ENCODE results near the gene RPTOR.

The RPTOR gene

DNA sequence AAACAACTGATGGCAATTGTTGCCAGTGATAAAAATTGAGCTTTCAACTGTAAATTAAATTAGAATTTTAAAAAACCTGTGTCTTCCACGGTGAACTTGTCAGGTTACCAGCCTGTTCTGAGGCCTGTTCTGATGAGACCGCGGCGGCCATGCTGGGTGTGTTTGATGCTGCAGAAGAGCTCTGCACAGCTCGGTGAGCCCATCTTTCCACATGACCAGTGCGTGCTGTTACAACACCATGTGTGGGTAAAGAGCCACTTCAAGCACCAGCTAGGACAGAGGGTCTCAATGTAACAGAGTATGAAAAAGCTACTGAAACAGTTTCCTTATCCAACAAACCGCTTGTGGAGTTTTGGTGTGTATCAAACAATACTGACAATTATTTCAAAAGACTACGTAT, 48.5 kb downstream of the RPTOR start:
- no peak for DNase-seq (ENCODE audit: low read depth)

DNA sequence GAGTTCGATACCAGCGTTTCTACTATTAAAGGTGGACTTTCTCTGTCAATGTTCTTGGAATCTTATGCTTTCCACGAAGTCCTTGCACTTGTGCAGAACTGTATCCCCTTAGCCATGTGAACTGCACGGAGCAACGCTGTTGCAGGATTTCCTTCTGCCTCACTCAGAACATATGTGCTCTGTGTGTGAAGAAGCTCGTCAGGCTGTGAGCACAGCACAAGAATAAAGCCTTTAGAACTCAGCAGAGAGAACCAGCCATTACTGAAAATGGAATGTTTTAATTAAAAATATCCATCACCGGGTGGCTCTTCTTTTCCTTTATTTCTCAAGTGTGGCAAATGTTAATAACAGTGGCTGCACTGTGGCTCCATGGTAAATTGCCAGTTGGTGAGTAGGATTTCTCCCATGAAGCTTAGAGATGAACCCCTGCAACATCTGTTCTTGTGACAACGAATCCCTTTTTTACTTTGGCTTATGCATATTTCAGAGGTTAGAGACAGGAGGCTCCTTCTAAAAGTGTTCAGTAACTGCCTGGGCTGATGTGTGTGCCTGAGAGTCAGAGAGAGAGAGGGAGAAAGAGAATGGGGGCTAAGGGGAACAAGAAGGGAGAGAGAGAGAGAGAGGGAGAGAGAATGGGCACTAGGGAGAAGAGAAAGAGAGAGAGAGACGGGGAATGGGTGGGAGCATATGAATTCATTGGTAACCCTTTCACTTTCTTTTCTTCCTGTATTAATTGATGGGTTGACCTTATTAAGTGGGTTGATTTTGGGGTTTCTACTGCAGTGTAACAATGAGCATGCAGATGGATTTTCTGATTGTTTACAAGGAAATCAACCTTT, 50.0 kb downstream of the RPTOR start:
- DNase-seq (ENCODE audit: low read depth), result no peak

DNA sequence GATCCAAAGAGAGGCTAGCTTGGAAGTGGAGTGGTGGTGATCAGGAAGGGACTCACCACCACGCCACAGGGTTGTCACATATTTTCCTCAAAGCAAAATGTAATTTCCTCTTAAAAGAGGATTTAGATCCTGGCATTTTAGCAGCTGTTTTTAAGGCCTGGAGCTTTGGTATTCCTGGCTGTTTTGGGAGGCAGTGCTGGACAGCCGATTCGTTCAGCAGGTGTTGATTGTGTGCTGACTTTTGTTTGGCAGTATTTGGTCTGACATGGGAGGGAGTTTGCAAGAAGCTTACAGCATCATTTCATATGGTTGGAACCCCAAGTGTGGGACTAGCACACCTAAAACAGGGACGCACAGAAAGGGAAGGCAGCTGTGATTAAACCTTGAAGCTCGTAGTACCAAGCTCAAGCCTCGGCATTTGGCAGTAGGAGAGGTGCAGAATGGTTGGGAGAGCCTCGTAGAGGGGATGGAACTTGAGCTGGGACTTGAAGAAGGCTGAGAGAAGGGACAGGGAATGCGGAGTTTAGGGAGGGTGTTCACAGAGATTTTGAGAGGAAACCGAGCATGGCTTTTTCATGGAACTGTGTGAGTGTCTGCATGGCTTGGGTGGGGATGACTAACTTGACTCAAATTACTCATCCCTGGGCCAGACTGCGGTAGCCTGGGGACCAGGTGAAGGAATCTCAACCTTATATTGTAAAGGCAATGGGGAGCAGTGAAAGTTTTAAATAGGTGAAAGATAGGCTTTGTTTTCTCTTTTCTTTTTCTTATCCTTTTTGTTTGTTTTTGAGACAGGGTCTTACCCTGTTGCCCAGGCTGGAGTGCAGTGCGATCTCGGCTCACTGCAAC, 52.3 kb downstream of the RPTOR start:
- no peak for DNase-seq (ENCODE audit: low read depth)

DNA sequence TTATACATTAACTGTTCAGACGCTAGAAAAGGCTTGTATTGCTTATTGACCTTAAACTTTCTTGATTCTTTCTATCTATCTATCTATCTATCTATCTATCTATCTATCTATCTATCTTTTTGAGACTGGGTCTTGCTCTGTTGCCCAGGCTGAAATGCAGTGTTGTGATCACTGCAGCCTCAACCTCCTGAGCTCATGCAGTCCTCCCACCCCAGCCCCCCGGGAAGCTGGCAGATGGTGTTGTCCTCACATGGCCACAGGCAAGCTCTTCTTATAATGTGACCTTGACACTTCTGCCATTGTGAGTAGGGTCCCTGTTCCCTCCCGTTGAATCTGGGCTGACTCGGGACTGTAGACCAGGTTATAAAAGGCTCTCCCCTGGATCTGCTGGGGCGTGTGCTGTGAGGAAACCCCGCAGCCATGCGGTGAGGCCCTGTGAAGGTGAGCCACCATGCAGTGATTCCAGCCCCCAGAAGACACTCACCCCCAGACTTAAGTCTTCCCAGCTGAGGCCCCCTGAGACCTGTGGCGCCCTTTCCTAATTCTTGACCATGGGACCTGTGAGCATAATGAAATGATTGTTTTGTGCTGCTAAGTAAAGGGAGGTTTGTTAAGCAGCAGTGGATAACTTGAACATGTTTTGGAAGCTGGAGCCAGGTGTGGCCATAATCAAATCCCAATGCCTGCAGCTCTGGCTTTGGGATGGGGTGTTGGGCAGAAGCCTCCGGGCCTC, 54.3 kb downstream of the RPTOR start:
- DNase-seq (ENCODE audit: low read depth), result no peak

DNA sequence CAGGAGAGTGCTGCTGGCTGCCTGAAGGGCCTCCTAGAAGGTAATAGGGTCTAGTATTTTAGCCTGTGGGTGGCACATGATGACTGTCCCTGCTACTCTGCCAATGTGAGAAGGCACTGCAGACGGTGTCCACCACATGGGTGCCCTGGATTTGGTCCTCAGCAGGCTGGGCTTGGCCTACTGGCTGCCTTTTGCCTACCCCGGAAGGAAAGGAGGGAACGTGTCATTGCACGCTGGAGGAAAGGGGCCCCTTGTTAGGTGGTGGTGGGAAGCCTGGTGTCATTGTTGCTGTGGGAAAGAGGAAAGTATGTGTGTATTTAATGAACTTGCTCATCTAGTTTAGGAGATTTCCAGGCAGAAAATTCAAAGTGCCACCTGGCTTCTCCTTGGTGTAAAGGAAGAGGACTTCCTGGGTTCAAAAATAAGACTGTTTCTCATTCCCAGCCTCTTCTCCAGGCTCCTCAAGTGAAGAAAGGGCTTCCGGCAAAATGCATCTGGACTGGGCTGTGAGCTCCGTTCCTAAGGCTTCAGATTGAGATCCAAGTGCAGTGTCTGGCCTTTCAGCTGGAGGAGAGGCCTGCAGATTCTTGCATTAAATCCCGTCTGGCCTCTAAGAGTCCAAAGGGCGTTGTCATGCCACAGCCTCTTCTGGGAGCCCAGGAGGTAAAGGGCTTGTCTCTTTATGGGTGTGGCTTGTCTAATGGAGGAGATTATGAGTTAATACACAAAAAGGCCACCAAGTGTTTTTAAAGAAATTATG, 55.1 kb downstream of the RPTOR start:
- no peak for DNase-seq (ENCODE audit: low read depth)

DNA sequence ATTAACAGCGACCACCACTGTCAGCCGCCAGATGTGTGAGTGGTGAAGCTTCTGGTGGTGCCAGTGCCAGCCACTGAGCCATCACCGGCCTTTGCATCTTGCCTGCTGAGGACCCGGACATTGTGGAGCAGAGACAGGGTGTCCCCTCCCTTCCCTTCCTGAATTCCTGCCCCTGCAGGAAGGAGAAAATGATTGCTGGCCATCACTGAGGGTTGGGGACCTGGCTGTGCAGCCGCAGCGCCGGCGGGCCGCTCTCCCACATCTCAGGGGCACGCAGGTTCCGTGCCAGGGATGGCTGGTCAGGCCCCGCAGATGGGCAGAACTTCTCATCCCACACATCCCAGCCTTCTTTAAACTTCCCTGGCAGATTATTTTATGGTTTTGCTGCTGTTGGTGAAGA, 56.5 kb downstream of the RPTOR start:
- DNase-seq (ENCODE audit: low read depth), result no peak

DNA sequence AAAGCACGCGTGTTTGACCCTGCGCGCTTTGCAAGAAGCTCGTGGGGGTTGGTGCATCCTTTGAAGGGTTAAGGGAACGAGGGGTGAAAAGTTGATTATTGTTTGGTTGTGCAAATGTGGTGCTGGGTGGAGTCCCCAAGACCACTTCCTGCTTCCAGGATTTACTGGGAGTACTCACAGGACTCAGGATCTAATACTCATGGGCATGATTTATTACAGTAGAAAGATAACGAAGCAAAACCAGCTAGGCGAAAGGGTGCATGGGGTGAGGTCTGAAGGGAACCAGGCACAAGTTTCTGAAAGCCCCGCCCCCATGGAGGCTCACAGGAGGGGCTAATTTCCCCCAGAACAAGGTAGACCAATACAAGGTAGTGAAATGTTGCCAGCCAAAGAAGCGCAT, 58.8 kb downstream of the RPTOR start:
- DNase-seq (ENCODE audit: low read depth), result no peak

DNA sequence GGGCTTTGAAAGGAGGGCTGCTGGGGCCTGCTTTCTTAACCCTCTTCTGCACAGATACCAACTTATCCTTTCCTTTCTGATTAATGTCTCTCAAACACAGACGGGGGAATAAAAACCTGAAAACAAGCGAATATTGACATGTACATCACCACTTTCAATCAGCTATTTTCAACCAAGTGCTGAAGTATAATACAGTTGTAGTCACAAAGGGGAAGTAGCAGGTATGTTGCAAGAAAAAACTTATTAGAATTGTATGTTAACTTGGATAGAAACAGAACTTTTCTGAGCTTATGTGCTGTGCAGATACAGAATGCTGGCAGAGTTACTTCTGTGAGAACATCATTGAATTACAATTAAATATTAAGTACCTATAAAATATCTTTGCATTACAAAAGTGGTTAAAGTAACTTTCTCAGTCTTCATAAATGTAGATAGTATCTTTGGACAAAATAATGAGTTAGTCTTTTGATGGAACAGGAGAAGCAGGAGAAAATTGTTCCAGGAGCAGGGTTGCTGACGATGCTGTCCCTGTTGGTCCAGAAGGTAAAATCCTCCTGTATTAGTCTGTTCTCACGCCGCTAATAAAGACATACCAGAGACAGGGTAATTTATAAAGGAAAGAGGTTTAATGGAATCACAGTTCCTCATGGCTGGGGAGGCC, 59.5 kb downstream of the RPTOR start:
- DNase-seq (ENCODE audit: low read depth), result no peak

DNA sequence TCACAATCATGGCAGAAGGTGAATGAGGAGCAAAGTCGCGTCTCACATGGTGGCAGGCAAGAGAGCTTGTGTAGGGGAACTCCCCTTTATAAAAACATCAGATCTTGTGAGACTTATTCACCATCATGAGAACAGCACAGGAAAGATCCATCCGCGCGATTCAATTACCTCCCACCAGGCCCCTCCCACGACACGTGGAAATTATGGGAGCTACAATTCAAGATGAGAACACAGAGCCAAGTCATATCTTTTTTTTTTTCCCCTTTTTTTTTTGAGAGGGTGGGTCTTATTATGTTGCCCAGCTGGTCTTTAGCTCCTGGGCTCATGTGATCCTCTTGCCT, 60.0 kb downstream of the RPTOR start:
- no peak for DNase-seq (ENCODE audit: low read depth)

DNA sequence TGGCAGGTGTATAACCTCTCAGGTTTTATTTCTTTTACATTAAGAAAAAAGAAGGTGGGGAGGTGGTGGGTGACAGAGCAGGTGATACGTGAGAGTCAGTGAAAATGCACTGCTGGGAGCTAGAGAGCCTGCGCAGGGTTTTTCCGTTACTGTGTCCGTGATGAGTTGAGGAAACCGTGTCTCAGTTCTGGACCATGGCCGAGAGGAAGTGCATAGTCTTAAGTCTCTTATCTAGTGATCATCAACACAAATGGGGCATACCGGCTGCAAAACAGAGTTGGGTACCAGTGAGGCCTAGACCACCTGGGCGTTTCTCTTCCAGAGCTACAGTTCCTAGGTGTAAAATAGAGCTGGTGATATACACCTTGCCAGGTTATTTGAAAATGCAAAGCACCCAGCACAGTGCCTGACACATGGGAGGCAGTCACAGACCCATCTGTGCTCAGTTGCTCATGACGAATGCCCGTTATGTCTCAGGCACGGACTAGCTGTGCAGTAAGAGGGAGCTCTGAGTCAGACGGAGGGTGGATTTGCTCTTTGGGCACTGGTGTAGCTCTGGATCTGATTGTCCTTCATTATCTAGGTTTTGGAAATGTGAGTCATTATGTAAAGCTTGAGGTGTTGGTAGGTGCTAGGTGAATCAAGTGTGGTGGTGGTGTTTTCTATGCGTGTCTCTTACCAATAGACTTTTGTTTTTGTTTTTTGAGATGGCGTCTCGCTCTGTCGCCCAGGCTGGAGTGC, 60.9 kb downstream of the RPTOR start:
- no peak for DNase-seq (ENCODE audit: low read depth)

DNA sequence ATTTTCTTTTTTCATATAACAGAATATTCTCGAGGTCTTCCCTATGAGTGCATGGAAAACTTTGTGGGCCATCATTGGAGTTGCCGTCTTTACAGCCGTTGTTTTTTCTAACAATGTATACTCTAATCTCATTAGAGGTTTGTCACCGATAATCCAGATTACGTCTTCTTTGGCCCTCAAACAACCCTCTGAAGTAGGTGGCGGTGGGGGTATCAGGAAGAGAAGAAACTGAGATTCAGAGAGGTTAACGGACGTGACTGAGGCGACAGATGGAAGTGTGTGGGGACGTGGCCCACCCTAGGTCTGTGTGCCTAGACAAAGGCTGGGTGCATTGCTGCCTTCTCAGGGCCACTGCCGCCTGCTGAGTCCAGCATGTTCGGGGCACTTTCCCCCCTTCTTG, 63.7 kb downstream of the RPTOR start:
- DNase-seq (ENCODE audit: low read depth), result no peak

DNA sequence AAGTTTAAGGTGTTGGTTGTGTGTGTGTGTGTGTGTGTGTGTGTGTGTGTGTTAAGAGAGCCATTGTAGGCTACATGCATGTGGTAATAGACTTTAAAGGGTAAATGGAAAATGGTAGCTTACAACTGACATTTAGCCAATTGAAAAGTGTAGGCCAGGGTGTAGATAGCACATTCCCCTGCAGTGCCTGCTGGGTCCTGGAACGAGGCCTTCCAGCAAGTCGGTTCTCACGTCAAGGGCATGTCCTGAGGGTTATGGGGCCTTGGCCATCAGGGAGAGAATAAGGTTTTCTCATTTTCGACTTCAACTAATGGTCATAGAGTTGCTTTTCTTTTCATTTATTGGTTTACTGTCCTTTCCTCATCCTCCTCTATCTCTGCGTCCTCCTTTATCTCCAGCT, 65.1 kb downstream of the RPTOR start:
- DNase-seq (ENCODE audit: low read depth), result no peak

DNA sequence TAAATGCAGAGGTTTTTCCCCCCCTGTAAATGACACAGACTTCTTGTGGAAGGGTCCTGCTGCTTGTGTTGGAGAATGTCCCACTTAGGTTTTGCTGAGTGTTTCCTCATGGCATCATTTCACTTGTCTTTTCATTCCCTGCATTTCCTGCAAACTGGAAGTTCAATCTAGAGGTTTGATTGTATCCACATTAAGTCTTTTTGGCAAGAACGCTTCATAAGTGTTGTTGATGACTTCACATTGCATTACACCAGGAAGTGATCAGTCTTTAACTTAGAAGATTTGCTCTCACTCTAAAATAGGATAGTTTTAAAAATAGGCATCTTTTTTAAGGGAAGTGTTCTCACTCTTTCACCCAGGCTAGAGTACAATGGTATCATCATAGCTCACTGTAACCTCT, 67.2 kb downstream of the RPTOR start:
- DNase-seq (ENCODE audit: low read depth), result no peak

DNA sequence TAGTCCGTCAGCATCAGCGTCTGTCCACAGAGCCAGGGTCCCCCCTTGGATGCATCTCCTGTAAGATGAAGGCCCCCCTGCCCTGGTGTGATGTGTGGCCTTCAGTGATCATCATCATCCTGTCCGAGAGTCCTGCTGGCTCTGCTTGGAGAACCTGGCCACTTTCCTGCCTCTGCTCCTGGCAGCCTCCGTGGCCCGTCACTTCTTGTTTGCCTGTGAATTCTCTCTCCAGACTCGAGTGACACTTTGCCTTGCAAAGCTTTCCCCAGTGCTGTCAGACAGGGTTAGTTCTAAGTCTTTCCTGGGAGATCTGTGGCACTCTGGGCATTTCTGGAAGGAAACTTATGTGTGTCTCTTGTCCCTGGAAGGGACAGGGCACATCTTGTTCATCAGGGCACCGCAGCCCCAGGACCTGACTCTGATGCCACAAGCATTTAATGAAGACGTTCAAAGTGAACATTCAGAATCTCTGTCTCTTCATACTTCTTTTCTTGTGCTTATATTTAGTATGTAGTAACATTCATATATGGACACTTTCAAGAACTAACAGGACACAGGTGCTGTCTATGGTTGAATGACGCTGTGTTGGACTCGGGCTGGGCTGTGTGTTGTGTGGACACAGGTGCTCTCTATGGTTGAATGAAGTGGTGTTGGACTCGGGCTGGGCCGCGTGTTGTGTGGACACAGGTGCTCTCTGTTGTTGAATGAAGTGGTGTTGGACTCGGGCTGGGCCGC, 68.5 kb downstream of the RPTOR start:
- DNase-seq (ENCODE audit: low read depth), result no peak

DNA sequence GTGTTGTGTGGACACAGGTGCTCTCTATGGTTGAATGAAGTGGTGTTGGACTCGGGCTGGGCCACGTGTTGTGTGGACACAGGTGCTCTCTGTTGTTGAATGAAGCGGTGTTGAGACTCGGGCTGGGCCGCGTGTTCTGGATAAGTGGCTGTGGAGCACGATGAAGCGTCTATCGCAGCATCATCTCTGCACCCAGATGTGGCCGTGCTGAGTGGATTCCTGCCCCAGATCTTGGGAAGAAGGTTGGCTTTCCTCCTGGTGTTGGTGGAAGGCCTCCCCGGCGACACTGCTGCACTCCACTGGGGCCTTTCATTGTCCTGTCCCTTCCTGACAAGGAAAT, 69.1 kb downstream of the RPTOR start:
- DNase-seq (ENCODE audit: low read depth), result no peak

DNA sequence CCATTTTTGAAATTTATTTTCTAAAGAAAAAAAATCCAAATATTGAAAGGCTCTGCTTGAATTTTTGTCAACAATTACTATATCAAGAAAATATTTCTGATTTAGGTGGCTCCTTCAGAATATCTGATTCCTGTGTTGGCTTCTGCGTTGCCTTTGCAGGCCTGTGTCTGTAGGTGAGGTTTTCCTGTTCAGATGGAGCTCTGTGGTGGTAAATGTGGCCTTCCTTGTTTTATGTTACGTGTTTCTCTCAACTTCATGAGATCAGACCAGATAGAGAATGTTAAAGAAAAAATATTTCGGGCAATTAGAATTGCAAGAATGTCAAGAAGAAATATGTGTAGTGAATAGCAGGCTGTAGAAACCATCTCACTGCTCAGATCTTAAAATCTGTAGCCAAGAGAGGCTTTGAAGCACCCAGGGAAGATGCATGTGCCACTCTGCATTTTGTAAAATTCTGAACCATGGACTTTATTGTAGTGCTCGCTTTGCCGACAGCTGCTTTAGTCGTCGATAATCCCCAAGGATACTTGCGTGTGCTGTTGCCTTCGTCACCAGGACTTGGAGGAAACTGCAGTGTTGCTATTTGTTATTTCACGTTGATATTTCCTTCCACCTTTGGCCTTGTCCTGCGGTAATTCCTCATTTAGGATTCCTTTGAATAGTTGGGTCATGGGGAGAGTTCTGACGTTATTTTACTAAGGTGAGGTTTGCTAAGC, 69.9 kb downstream of the RPTOR start:
- DNase-seq (ENCODE audit: low read depth), result no peak

DNA sequence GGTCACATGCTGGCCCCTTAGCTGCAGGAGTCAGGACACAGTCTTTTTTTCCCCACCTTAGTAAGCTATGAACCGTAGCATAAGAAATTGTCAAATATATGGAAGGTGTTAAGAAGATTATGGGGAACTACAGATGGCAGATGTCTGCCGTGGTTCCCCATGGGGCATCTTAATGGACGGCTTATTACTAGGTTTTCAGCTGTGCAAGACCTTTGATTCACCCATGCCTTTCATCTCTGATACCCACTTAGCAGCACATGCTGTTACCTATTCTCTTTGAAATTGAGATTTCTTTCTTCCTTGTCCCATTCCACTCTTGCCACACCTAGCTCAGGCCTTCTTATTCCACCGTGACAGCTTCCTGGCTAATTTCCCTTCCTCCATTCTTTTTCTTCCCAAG, 70.7 kb downstream of the RPTOR start:
- no peak for DNase-seq (ENCODE audit: low read depth)

DNA sequence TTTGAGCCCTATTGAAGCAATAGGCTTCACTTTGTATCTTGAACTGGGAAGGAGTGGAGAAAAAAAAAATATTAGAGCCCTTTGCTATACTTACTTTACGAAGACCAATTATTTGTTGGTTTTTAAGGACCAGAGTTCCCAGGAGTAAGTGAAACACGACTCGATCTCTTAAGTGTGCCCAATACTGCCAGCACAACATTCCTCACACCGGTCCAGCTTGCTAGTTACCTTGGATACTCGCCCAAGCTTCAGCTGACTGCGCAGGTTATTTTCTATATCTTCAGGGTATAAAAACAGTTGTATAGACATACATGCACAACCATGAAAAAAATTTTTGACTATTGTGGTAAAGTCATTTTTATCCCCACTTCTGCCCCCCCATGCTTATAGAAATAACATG, 72.1 kb downstream of the RPTOR start:
- DNase-seq (ENCODE audit: low read depth), result no peak

DNA sequence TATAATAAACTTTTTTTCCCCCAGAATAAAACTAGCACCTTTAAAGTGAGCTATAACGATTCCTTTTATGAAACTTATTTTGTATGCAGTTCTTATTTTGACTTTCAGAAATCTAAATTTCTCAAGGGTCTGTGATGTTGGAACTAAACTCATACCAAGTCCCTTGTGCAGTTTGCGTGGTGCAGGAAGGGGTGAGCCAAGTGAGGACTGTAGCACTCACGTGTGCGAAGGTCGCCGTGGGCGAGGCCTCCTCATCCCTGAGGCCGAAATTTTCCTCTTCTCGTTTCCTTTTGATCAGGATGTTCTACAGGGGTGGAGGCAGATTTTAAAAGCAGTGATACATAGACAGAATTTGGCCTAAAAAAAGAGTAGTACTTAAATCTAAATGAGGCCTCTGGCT, 73.7 kb downstream of the RPTOR start:
- no peak for DNase-seq (ENCODE audit: low read depth)

Data from stimulated activated CD8-positive, alpha-beta memory T cell treated with anti-CD3 and anti-CD28 coated beads, Interleukin-12 subunit alpha, Interleukin-12 subunit beta, amount 100 ng/mL, for 4 hours (primary cell).